GM20431 (cell line): ENCODE results near the gene MTUS2.

Experiments
- in situ Hi-C: fragments of 300-500 bp; cut with MseI, MboI; formaldehyde crosslinking; loops from one replicate; pipeline ENCODE4 v1.15.0; 2020; ENCODE audit warnings: low sequenced_read_pairs; ENCODE audit not compliant: unreplicated experiment

Gene MTUS2

GRCh38 chr13:29524641-29525040, 704.5 kb downstream of the MTUS2 start:
- in situ Hi-C loops, result loop anchor here (25.0 kb wide), 1 partner anchor 588 kb away; no protein-coding TSS in a partner anchor

GRCh38 chr13:29525757-29526156, 705.6 kb downstream of the MTUS2 start:
- in situ Hi-C loops, result no loop called here

- in situ Hi-C loops, result no loop called here
Observed at GRCh38 chr13:29526741-29527140, 706.6 kb downstream of the MTUS2 start.

GRCh38 chr13:29527511-29527910, 707.4 kb downstream of the MTUS2 start:
- in situ Hi-C loops, result no loop called here

GRCh38 chr13:29527916-29528315, 707.8 kb downstream of the MTUS2 start:
- in situ Hi-C loops, result no loop called here

GRCh38 chr13:29529754-29530153, 709.6 kb downstream of the MTUS2 start:
- in situ Hi-C loops, result no loop called here

- in situ Hi-C loops, result no loop called here
Observed at GRCh38 chr13:29530901-29531300, 710.8 kb downstream of the MTUS2 start.

- in situ Hi-C loops, result no loop called here
Observed at GRCh38 chr13:29532116-29532515, 712.0 kb downstream of the MTUS2 start.

- in situ Hi-C loops, result no loop called here
Observed at GRCh38 chr13:29532821-29533220, 712.7 kb downstream of the MTUS2 start.

- in situ Hi-C loops, result no loop called here
Observed at GRCh38 chr13:29534083-29534482, 713.9 kb downstream of the MTUS2 start.

GRCh38 chr13:29535663-29536655, 715.8 kb downstream of the MTUS2 start:
- in situ Hi-C loops, result no loop called here

- in situ Hi-C loops, result no loop called here
Observed at GRCh38 chr13:29536853-29537252, 716.7 kb downstream of the MTUS2 start.

- in situ Hi-C loops, result no loop called here
Observed at GRCh38 chr13:29537736-29538651, 717.9 kb downstream of the MTUS2 start.

- in situ Hi-C loops, result no loop called here
Observed at GRCh38 chr13:29538652-29539040, 718.5 kb downstream of the MTUS2 start.

GRCh38 chr13:29539856-29540255, 719.7 kb downstream of the MTUS2 start:
- in situ Hi-C loops, result no loop called here

GRCh38 chr13:29540334-29540733, 720.2 kb downstream of the MTUS2 start:
- in situ Hi-C loops, result no loop called here

GRCh38 chr13:29540799-29541198, 720.7 kb downstream of the MTUS2 start:
- in situ Hi-C loops, result no loop called here

GRCh38 chr13:29541400-29541799, 721.3 kb downstream of the MTUS2 start:
- in situ Hi-C loops, result no loop called here

- in situ Hi-C loops, result no loop called here
Observed at GRCh38 chr13:29542381-29542780, 722.2 kb downstream of the MTUS2 start.
